ENCODE data around the gene SLC5A5.

The SLC5A5 gene

DNA sequence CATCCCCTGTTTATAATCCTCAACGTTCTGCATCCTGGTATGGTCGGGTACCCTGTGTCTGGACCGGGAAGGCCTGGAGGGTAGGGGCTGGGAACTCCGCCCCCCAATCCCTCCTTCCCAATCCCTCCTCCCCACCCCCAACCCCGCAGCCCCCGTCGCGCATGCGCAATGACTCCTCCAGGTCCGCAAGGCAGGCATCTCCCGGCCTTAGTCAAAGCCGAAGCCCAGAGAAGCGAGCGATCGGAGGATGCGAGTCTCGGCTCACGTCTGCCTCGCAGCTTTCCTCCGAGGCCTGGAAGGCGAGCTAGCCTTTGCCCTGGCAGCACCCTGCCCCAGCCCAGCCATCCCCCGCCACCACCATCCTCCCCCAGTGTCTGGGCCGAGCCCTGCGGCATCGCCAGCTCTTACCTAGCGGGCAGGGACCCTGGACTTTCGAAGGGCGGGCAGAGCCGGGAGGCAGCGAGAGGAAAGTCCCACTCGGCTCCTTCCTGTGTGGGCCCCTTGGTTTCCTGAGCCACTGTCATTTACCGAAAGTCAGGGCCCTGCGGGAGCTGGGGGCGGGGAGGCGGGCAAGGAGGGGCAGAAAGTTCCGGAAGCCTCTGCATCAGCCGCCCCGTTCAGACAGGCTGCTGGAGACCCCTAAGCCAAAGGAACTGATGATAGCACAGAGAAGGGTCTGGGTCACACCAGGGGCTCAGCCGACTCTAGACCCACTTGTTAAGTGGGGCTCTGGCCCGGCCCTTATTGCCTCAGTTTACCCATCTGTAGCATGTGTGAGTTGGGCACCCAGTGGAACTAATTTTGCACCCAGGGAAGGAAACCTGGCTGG is 24.0 kb upstream of the SLC5A5 start, which contains the start of gene JAK3:
JAK3 (minus strand) TSS at position 445 of the 829 bp plus-strand sequence. CDS start 3,565 bp downstream, outside the sequence.
- peak; percentile 63 for DNase-seq (ENCODE audit: low spot score)

DNA sequence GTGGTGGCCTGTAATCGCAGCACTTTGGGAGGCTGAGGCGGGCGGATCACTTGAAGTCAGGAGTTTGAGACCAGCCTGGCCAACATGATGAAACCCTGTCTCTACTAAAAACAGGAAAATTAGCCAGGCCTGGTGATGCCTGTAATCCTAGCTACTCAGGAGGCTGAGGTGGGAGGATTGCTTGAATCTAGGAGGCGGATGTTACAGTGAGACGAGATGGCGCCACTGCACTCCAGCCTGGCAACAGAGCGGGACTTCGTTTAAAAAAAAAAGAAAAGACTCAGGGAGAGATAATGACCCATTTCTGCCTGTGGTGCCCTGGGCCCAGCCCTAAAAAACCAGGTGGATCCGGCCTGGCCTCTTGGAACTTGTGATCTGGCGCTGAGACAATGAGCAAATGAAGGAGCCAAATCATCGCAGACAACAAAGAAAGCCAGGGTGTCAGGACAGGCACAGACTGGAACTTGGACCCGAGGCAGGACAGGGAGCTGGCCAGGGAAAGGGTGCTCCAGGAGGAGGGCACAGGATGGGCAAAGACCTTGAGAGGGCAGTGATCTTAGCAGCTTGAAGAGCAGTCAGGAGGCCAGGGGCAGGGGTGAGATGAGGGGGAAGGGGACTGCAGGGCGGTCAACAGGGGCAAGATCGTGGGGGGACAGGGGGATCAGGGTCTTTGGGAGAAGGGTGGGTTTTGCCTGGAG is 23.0 kb upstream of the SLC5A5 start:
- DNase-seq (ENCODE audit: low spot score): no peak

DNA sequence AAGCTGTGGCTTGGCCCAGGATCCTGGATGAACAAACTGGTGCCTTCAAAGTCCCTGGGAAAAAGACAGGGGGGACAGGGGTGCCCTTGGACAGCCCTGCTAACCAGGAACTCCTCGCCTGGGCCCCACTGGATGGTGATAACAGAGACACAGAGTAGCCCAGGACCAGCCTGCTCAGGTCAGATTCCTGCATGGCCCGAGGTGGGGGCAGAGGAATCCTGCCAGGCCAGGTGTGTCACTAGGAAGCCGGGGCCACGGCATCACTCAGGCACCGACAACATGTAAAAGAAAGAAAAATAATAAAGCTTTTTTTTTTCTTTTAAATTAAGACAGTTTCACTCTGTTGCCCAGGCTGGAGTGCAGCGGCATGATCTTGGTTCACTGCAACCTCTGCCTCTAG is 17.7 kb upstream of the SLC5A5 start:
- DNase-seq (ENCODE audit: low spot score): no peak

DNA sequence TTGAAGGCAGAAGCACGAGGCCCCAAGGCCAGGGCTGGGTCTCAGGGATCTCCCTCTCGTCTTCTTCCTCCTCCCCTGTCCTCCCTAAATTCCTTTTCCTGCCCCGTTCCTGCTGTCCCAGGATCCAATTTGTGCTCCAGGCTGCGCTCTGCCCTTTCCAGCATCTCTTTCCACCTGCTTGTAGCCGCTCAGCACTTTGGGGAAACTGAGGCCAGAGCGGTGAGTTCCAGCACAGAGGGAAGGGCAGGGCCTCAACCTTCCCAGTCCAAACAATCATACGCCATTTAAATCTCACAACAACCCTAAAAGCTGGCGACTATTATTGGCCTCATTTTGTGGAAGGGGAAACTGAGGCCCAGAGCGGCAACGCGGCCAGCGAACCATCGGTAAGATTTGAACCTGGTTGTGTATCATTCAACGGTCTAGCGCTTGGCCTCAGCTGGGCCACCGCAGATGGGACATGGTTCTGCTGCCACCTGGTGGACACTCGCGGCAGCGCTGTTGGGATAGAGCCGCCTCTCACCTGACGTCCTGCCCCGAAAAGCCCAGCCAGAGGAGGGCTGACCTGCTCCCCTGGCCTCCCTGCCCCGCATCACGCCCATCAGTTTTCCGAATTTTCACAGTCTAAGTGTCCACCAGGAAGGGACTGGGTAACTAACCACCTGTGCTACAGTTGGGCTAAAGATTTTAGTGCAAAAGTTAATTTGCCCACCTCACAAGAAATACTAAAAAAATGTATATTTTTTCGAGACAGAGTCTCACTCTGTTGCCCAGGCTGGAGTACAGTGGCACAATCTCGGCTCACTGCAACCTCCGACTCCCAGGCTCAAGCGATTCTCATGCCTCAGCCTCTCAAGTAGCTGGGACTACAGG is 16.2 kb upstream of the SLC5A5 start:
- DNase-seq (ENCODE audit: low spot score): peak; percentile 89

DNA sequence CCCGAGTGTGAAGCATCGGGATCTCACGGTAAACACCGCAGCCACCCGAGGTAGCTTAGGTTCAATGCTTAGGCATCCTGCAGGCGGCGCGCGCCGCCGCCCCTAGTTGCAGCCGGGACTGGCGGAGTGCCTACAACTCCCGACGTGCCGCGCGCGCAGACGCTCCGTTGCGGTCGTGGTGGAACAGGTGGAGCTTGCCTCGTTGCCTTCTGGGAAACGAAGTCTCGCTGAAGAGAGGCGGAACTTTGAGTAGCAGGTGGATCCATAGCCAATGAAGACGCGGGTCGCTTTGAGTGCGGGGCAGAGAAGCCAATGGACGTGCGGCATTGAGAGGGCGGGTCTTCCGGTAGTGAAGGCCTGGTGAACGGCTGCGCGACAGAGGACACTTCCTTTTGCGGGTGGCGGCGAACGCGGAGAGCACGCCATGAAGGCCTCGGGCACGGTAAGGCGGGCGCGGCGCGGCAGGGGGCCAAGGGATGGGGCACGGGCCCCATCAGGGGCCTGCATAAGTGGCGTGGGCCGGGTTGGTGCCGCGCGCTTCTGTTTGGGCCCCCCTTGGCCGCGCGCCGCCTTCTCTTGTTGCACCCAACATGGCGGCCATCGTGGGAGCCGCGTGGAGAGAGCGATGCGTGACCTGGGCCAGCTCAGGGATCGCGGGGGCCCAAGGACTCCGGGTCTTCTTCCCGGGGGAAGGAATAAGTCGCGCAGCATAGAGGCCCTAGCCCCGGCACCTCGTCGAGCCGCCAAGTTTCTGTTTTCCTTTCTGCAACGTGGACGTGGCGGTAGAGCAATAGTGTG is 12.0 kb upstream of the SLC5A5 start, which contains the start of gene RPL18A:
RPL18A (plus strand) TSS at position 378 of the 798 bp plus-strand sequence; CDS start at position 425, 47 bp downstream.
- DNase-seq (ENCODE audit: low spot score): peak; percentile 97

DNA sequence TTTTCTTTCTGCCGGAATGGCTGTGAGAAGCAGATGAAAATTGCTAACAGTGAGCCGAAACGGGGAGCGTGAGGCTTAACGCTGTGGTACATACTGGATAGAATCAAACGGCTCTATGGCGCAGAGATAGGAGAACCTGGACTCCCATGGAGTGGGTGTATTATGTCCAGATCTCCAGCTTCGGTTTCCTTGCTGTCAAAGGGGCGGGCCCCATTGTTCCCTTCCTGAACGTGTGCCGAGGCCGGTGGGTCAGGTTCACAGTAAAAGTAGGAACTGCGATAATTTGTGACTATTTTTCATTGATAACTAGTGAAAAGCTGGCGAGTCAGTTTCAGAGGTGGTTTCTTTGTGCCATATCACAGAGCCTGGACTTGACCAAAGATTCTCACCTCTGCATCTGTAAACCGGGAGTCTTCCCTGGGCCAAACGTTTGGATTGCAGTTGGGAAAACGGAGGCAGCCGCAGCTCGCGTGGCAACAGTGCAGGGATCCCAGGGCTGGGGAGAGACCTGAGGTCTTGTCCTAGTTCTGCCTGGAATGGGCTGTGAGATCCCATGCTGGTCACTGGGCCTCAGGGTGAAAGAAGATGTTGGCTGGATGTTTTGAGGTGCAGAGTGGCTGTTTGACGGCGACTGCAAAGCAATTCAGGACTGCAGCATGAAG is 11.3 kb upstream of the SLC5A5 start:
- no peak for DNase-seq (ENCODE audit: low spot score)

DNA sequence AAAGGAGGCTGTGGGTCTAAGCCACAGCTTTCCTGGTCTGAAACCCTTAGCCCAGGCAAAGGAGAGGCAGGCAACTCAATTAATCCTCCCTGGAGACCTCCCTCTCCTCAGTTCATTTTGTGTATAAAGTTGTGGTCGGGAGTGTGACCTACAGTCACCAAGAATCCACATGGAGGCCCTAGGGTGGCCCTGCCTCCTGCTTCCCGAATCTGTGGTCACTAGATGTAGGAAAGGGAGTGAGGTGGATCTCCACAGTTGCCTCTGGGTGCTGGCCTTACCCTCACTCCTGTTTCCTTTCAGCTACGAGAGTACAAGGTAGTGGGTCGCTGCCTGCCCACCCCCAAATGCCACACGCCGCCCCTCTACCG is 10.8 kb upstream of the SLC5A5 start:
- no peak for DNase-seq (ENCODE audit: low spot score)

DNA sequence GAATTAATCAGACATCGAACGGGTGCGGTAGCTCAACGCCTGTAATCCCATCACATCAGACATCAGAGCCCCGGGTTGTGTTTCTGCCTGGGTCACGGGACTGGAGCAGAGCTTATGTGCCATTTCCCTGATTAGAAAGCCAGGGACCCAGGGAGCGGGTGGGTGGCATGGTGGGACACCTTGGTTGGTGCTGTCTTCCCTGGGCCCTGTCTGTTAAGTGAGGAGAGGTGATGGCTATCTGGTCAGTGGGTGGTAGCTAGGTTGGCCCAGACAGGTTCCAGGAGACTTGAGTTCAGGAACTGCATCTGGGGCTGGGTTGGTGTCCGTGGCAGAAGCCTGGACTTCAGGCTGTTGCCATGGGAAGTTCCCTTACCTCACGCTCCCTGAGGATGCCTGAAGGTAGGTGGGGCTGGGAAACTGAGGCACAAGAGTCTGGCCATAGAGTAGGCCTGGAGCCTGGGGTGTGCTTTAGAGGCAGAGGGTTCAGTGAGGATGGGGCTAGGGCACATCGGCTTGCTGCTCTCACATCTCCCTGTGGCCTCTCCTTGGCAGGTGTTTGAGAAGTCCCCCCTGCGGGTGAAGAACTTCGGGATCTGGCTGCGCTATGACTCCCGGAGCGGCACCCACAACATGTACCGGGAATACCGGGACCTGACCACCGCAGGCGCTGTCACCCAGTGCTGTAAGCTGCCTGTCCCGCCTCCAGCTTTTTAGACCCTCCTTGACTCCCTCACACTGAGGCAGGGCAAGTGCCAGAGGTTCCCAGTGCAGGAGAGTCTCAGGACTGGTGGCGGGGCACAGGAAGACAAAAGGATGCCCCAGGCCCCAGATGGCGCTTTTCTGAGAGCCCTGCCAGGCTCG is 10.0 kb upstream of the SLC5A5 start:
- no peak for DNase-seq (ENCODE audit: low spot score)

DNA sequence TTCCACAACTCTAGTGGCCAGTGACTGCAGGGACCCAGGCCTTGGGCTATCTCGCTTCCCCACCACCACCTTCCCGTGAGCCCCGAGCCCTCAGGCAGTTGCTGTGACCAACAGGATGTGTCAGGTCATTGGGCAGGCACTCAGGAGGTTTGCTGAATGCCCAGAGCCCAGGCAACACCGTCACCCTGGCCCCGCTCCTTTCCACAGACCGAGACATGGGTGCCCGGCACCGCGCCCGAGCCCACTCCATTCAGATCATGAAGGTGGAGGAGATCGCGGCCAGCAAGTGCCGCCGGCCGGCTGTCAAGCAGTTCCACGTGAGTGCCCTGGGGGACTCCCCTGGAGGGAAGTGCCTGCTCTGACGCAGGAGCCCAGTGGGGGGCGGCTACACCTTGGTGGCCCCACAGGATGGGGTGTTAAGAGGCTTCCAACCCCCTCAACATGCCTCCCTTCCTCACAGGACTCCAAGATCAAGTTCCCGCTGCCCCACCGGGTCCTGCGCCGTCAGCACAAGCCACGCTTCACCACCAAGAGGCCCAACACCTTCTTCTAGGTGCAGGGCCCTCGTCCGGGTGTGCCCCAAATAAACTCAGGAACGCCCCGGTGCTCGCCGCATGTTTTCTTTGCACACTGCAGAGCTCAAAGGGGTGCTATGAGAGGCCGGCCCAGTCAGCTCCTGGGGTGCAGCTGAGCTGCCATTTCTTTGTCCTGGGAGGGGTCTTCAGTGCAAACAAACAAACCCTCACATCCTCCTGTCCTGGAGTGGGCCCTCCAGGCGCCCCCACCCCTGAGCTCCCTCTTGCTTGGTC is 8.8 kb upstream of the SLC5A5 start:
- no peak for DNase-seq (ENCODE audit: low spot score)

DNA sequence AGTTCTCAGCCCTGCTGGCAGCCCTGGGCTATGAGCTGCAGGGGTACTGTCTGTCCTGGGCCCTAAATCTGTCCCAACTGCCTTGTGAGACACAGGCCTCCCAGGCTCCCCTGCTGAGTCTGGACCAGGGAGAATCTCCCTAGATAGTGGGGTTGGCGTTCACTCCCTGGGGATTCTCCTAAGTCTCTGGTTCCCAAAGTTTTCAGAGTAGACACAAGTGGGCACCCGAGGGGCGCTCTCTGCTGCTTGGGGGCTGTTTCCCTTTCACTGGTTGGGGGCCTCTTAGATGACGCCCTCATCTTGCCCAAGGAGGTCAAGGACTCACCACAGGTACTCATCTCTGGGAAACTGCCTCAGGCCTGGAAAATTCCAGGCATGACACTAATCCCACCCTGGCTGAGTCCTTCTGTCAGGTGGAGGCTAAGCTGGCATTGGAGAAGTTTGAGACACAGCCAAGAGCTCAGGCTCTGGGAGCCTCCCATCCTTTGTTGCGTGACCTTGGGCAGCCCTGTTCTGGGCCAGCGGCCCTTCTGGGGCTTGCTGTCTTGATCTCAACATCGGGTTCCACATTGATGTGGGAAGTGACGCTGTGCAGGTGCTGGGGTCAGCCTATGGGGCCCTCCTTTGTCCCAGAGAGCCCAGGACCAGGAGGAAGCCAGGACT is 8.1 kb upstream of the SLC5A5 start:
- no peak for DNase-seq (ENCODE audit: low spot score)

DNA sequence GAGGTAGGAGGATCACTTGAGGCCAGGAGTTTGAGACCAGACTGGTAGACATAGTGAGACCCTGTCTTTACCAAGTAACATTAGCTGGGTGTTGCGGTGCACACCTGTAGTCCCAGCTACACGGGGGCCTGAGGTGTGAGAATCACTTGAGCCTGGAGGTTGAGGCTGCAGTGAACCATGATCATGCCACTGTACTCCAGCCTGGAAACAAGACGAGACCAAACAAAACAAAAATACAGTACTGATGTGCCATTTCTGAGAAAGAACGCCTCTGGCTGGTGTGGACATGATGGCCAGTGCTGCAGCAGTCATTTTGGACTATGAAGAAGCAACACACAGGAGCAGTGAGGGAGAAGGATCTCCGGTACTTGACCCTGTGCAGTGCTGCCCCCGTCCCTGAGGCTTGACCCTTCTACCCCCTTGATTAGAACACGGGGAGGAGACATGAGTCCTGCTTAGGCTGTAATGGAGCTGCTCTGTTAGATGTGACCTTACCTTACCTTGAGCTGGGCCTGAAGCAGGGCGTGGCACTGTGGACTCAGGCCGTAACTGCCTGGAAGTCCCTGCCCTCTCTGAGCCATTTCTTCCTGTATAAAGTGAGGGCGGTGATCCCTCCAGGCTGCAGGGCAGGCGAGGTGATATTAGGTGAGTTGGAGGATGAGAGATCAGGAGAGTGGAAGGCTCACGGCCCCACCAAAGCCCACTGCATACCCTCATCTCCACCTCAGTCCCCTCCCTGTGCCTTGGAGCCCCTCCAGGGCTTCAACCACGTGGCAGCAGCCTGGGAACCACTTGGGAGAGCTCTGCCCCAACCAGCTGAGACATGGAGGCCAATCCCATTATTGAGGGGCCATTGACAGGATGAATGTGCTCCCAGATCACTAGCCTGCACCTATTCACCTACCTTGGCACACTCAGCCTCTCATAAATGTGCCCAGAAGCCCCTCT is 6.1 kb upstream of the SLC5A5 start:
- no peak for DNase-seq (ENCODE audit: low spot score)

DNA sequence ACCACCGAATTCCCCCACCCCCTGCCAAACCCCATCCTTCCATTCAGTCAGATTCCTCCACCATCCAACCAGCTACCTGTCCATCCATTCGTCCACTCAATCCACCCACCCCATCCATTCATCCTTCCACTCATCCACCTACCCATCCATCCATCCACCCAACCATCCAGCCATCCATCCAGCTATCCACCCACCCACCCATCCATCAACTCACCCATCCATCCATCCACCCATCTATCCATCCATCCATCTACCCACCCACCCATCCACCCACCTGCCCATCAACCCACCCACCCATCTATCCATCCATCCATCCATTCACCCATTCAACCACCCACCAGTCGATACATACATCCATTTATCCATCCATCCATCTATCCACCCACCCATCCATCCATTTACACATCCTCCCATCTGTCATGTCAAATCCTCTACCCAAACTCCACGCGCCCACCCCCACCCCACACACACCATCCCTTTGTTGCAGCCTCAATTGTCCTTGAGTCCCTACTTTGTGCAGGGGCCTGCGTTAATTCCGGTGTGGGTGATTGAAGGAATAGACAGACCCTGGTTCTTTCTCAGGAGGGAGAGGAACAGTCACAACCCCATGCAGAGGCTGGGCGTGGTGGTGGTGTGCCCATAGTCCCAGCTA is 5.3 kb upstream of the SLC5A5 start:
- DNase-seq (ENCODE audit: low spot score): no peak

DNA sequence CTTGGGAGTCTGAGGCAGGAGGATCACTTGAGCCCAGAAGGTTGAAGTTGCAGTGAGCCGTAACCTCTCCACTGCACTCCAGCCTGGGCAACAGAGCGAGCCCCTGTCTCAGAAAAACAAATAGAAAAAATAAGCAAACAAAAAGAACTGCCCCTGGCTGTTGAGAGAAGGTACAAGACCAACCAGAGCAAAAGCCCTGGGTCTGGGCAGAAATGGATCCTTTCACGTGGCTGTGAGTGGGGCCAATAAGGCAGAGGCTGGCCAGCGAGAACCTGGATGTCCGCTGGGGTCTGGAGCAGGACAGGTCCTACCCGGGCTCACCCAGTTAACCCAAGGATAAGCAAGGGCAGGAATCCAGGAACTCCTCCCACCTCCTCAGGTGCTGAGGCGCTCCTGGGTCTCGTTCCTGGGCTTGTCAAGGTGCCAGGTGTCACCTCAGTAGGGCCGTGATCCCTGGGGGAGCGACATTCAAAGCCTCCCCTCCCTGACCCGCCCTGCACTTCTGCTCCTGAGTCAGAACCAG is 4.7 kb upstream of the SLC5A5 start:
- no peak for DNase-seq (ENCODE audit: low spot score)

DNA sequence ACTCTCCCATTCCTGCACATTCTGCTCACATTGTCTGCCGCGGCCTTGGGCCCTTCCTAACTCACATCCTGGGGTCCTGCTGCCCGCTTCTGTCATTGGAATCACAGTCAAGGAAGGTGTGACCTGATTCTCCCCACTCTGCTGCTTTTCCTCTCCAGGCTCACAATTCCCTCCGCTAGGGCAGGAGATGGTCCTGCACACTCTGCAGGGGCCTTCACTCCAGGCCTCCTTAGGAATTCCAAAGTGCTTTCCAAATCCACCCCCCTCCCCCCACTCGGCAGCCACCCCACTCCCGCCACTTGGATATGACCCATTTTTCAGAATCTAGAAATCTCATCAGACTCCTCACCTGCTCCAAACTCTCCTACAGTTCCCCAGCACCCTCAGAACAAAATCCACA is 3.1 kb upstream of the SLC5A5 start:
- DNase-seq (ENCODE audit: low spot score): no peak

DNA sequence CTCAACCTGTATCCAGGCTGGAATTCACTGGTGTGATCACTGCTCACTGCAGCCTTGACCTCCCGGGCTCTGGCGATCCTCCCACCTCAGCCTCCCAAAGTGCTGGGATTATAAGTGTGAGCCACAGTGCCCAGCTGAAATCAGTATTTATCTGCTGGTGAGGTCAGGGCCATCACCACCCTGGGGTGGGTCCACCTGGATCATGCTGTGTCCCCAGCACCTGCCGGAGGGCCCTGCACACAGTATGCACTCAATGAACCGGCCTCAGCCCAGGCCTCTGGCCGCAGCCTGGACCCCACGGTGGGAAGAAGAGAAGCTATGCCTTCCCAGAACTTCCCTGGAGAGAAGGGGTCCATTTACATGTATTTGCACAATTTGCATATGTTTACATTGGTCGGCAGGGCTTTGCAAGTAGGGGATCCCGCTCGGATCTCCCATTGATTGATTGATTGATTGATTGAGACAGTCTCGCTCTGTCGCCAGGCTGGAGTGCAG is 2.6 kb upstream of the SLC5A5 start:
- no peak for DNase-seq (ENCODE audit: low spot score)

Measured in COLO829 (cell line).